ENCODE data around the gene ACIN1. TPM values are rescaled to one million over a fixed set of nuclear protein-coding genes. Genes with fewer than 3 reads are reported as not detected.

ACIN1 gene
- total and polyA plus RNA-seq, 8 donors = 137 to 380 (median 332) TPM

DNA sequence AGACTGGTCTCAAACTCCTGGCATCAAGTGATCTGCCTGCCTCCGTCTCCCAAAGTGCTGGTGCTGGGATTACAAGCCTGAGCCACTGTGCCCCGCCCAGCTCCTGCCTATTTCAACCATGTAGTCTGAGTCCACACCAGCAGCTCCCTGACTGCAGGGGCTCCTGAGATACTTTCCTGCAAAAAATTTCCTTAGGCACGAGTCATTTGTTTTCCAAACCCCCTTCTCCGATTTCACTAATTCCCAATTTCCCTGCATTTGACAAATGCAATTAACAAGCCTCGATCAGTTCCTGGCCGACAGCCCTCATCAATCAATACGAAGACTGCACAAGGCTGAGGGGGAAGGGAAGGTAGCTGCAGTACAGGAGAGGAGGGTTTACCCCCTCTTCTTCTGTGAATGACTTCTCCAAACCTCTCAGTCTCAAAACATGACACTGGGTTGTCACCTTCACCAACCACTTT, 70.3 kb downstream of the ACIN1 start:
- TF ChIP-seq, protein P1, sequence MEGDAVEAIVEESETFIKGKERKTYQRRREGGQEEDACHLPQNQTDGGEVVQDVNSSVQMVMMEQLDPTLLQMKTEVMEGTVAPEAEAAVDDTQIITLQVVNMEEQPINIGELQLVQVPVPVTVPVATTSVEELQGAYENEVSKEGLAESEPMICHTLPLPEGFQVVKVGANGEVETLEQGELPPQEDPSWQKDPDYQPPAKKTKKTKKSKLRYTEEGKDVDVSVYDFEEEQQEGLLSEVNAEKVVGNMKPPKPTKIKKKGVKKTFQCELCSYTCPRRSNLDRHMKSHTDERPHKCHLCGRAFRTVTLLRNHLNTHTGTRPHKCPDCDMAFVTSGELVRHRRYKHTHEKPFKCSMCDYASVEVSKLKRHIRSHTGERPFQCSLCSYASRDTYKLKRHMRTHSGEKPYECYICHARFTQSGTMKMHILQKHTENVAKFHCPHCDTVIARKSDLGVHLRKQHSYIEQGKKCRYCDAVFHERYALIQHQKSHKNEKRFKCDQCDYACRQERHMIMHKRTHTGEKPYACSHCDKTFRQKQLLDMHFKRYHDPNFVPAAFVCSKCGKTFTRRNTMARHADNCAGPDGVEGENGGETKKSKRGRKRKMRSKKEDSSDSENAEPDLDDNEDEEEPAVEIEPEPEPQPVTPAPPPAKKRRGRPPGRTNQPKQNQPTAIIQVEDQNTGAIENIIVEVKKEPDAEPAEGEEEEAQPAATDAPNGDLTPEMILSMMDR (IDR thresholded peaks at IDR 0.05) = no peak
- peaks cover 0 to 55% of the 10 kb centered on the region in 2 donors for H3K36me3 ChIP-seq
- intact Hi-C loops (cut with DNase I) = no loop called here
- no peaks in the 10 kb centered on the region for H3K27me3 ChIP-seq
- DNase-seq (no peak), ATAC-seq (no peak)
- no peak overlapping the region for H3K4me3 ChIP-seq
- no peaks in the 10 kb centered on the region for H3K9me3 ChIP-seq
- H3K27ac ChIP-seq = no peak overlapping the region
- peaks cover 0 to 23% of the 10 kb centered on the region in 2 donors for H3K4me1 ChIP-seq

DNA sequence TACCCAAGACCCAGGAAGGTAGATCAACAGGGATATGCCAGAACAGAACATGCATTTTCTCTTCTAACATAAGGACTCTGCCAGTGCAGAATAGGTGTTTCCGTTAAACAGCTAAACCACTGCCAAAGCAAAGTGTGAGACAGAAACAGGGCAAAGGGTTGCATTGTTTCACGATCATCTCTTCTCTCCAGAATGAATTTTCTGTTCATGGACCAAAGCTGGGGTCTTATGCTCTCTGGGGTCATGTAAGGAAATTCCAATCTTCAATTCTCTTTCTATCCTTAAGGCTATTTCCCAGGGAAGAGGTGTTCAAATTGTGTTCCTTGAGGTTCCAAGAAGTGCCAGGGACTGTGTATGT, 71.2 kb downstream of the ACIN1 start:
- H3K27me3 ChIP-seq = no peaks in the 10 kb centered on the region
- TF ChIP-seq, protein P1 (IDR thresholded peaks at IDR 0.05) = no peak
- intact Hi-C loops (cut with DNase I) = no loop called here

DNA sequence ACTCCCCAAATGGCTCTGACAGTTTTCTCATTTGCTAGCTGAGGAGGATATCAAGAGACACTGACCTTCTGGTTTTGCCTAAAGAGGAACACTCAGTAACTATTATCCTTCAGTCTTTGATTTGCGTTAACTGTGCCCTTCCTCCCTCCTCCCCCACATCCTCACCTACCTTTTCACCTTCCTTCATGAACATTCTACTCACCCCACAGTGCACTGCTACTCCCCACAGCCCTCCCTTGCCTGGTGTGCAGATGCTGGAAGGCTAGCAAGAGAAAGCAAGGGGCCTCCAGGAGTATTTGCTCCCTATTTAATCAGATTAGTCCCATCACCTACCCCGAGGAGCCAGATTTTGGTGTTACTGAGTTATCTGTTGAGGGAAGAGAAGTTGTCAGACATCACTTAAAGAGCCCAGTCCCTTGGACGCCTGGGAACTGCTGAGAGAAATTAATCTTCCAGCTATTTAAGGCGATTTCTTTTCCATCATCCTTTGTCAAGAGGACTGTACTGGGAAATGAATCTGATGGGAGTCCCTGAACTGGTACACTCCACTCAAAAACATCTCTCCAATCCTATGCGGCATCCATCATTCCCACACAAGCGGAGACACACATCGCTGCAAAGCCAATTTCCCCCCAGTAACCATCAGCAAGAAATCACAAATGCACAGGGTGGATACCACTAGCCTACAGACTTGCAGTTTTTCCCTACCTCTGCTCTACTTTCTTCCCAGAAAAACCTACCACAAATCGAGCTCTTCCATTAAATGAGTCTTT, 71.7 kb downstream of the ACIN1 start:
- intact Hi-C loops (cut with DNase I) = no loop called here
- no peaks in the 10 kb centered on the region for H3K27me3 ChIP-seq
- H3K27ac ChIP-seq = no peak overlapping the region
- TF ChIP-seq, protein P1 (IDR thresholded peaks at IDR 0.05) = no peak
- peaks cover 0 to 41% of the 10 kb centered on the region in 2 donors for H3K36me3 ChIP-seq
- H3K9me3 ChIP-seq = no peaks in the 10 kb centered on the region
- ATAC-seq = no peak
- DNase-seq = no peak
- H3K4me3 ChIP-seq = no peak overlapping the region
- H3K4me1 ChIP-seq = peaks cover 0 to 13% of the 10 kb centered on the region in 2 donors

More for the DNA sequence above, 71.2 kb downstream of the ACIN1 start:
- Histone ChIP-seq H3K4me1 (peaks cover 0 to 19% of the 10 kb centered on the region in 2 donors), H3K27ac (no peak overlapping the region), H3K4me3 (no peak overlapping the region), H3K36me3 (peaks cover 0 to 46% of the 10 kb centered on the region in 2 donors), H3K9me3 (no peaks in the 10 kb centered on the region)
- ATAC-seq = no peak
- DNase-seq = no peak

DNA sequence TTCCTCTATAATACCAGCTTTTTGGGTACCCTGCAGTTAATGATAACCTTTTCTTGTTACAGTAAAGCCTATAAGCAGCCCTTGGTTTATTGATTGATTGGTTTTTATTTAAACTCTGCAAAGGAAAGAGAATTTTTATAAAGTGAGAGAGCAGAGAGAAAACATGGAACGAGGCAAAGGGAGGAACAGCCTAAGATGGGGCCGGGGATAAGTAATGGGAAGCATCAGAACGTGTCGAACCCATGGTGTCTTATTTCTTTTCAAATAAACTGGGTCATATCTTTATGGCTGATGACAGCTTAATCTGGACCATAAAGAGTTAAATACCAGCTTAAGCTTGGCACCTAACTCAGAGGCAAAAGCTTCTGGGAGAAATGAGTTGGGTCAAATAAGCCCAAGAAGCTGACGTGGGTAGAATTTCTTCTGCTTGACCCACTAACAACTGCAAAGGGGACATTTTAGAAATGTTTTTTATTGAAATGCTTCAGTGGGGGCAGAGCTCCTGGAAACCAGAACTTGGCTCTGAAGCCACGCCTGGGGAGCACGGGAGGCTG, 73.0 kb downstream of the ACIN1 start:
- no peak for DNase-seq
- intact Hi-C loops (cut with DNase I) = no loop called here
- H3K27ac ChIP-seq = no peak overlapping the region
- TF ChIP-seq, protein P1 (IDR thresholded peaks at IDR 0.05) = no peak
- H3K9me3 ChIP-seq = no peaks in the 10 kb centered on the region
- no peak overlapping the region for H3K4me3 ChIP-seq
- peaks cover 0 to 28% of the 10 kb centered on the region in 2 donors for H3K36me3 ChIP-seq
- peaks cover 0 to 11% of the 10 kb centered on the region in 2 donors for H3K4me1 ChIP-seq
- ATAC-seq = no peak
- H3K27me3 ChIP-seq = no peaks in the 10 kb centered on the region

DNA sequence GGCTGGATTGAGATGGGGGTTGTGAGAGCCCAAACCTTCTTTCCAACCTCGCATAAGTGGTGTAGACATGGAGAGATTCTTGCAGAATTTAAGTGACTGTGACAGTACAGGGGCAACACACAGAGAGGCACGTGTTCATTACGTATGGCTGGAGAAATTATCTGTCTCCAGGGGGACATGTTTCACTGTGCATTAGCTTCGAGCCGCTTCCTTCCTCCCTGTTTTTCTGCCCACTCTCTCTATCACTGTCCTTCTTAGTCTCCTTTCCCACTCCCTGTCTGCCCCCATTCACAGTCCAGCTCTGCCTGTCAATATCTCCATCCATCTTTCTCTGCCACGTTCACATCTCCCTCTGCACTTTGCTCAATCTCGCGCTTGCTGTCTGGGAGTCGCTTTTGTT, 73.5 kb downstream of the ACIN1 start:
- Histone ChIP-seq H3K4me3 (no peak overlapping the region), H3K27ac (no peak overlapping the region), H3K4me1 (peaks cover 0 to 11% of the 10 kb centered on the region in 2 donors), H3K9me3 (no peaks in the 10 kb centered on the region), H3K36me3 (peaks cover 0 to 23% of the 10 kb centered on the region in 2 donors), H3K27me3 (no peaks in the 10 kb centered on the region)
- no peak for DNase-seq
- ATAC-seq = no peak
- intact Hi-C loops (cut with DNase I) = no loop called here
- TF ChIP-seq, protein P1 (IDR thresholded peaks at IDR 0.05) = no peak

Measured in left lung (tissue), 10 donors.